Fibroblast of skin of left quadriceps (primary cell): Measurements from ENCODE around the gene LHPP.

Experiments used
- DNase-seq, 2 experiments: peaks; one replicate each; pipeline ENCODE4 v3.0.0-alpha.2; 2013; ENCODE audit warnings: low read depth in 2 of 2

LHPP gene

DNA sequence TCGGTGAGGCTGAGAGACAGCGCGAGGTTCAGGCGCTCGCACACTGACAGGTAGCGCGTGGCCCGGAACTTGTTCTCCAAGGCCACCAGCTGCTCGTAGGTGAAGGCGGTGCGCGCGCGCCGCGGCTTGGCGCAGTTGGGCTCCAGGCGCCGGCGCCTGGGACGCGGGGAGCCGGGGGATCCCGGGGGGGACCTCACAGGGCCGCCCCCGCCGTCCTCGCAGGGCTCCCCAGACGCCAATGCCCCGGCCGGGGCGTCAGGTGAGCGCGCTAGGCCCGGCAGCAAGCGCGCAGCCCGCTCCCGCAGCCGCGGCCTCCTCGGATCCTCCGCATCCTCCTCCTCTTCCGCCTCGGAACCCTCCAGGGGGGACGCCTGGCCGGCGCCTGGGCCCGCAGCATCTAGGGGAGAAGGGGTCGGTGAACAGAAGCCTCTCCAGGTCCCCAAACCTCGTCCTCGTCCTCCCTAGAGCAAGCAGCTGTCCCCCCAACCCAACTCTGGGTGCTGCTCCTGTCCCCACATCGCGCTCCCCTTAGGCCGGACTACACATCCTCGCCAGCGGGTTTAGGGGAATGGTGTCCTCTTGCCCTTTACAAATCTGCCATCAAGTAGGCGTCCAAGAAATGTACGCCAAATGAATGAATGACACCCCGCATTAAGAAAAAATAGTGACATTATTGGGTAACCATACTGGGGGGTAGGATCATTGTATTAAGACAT, 13.7 kb upstream of the LHPP start:
- DNase-seq = no peak

DNA sequence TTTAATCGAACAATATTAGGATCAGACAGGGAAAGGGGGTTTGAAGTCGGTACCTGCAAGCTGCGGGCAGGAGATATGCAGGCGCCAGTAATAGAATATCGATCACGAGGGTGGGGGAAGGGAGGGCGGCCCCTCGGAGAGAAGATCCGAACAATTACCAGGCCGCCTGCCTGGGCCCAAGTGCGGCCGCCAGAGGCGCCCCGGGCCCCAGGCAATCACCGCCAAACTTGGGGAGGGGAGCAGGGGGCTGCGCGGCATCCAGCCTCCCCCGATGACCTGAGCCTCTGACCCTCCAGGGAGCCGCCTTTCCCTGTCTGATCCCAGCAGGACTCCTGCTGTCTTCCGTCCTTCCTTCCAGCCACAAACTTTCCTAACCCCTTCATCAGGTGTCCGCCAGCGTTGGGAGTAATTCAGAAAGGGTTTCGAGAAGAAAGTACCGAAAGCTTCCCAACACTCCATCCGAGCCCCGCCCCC, 12.9 kb upstream of the LHPP start:
- no peak for DNase-seq

DNA sequence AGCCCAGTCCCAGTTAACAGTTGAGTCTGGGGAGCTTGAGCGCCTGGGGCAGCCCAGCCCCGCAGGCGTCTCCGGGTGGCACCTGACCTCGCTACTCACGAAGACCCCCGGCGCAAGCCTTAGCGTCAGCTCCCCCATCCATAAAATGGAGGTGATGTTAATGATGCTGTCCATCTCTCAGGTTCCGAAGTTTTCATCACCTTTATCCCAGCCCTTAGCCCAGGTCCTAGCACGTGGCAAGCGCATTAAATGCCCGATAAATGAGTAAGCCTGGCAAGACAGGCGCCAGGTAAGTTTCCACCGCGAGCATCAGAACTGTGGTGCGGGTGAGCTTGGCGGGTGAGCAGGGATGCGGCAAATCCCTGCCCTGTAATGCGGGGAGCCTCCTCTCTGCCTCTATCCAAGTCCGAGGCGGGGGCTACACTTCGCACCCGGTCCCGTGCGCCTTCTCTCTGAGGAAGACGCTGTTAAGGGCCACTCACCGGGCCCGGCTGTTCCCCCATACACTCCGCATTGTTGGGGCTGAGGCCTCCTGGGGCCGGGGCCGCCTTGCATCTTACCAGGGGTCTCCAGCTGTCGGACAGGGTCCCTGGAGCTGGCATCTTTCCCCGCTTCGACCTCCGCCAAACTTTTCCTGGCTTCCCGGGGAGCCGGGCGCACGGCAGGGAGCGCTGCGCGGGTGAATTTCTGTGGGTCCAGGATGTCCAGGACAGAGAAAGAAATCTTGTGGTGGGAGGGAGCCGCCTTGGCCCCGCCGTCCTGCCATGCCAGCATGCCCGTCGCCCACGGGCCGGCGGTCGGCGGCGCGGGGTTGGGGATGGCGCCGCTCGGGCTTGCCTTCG, 12.2 kb upstream of the LHPP start:
- no peak for DNase-seq

DNA sequence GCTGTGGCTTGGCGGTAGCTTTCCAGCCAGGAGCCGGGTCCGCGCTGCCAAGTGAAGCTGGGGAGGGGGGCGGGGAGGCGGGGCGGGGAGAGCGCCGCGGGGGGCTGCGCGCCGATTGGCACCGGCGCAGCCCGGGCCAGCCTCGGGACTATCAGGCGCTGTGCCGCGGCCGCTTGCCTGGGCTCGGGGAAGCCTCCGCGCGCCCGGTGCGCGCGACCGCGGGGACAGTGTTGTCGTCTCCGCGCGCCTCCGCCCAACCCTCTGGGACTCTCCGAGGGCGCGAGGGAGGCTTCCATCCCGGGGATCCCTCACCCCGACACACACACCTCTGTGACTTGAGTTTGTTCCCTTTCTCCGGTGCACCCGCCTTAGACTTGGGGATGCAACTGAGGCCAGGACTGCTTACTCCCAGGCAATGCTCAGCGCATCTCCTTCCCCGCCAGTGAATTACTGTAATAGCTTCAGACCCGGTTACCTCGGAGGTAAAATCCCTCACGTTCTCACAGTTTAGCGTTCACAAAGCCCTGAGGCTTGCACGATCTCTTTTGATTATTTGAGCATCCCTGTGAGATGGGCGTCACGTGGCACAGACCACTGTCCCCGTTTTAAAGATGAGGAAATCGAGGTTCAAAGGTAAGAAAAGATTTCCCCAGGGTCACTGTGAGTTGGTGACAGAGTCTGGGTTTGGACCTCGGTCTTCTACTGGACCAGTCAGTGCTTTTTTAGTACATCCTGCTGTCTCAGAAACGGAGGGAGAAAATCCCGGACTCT, 11.4 kb upstream of the LHPP start, which contains the start of gene NKX1-2:
TSS of gene NKX1-2 (minus strand) at position 24 of the 771 bp plus-strand sequence. CDS start 92 bp downstream, outside the sequence.
- DNase-seq = no peak

DNA sequence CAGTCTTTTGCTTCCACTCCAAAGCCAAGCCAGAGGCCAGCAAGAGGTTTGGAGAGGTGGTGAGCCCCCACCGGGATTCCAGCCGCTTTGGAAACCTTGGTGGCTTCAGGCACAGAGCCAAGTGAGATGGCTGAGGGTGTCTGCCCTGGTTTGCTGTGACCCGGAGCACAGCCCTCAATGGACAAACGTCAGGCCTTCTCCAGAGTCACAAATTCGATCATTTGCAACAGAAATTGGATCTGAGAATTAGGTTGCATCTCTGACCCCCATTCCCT, 10.9 kb upstream of the LHPP start:
- DNase-seq = no peak

DNA sequence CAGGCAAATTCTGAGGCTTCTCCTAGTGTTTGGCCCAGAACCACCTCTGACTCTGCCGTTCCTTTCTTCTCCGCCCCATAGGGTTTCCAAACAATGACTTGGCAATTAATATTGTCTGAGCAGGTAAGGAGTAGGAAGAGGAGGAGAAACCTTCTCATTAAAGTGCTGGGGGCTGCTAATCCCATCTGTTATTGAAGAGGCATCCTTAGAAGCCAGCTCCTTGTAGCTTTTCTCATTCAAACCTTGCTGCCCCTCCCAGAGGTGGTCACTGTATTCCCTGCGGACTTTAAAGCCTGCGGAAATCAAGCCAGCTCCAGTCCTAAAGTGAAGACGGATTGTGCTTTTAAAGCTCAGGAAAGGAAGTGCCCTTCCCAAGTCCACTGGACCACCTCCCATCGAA, 10.3 kb upstream of the LHPP start:
- DNase-seq = no peak

DNA sequence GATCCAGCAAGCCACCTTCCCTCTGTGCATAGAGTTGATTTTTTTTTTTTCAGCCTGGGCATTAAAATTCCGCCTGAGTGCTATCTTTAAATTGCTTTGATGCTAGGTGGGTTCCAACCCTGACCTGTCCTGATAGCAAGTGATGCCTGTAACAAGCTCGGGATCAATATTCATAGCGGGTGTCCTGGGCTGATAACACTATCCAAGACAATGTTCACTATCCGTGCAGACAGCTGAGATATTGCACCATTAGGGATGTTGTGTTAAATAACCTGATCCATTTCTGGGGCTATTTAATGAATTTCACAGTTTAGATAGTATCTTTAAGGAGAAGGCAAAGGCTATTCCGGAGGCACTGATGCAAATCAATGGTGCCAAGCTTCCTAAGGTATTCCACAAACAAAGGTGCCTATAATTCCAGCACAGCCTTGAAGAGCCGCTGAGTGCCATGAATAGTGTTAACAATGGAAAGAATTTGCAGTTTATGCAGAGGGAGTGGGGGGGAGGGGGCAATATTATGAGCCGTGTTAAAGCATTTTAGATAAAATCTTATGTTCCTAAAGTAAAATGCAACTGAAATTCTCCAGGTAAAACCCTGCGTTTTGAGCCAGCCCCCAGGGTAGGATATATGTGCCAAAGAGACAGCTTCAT, 7.5 kb upstream of the LHPP start:
- no peak for DNase-seq

DNA sequence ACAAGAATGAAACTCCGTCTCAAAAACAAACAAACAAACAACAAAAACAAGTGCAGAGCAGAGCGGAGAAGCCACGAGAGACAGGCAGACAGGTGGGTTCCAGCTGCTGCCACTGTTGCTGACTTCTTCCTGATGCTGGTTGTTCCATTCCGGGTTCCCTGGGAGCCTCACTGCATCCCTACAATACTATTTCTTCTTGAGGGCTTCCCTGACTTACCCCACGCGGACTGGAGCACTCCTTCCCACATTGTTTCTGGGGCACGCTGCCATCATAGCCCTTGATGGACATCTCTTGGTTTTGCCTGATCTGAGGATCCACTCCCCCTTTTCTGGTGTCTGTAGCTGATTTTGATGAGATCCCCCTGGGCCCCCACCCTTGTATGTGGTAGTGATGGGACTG, 6.2 kb upstream of the LHPP start:
- DNase-seq = no peak

DNA sequence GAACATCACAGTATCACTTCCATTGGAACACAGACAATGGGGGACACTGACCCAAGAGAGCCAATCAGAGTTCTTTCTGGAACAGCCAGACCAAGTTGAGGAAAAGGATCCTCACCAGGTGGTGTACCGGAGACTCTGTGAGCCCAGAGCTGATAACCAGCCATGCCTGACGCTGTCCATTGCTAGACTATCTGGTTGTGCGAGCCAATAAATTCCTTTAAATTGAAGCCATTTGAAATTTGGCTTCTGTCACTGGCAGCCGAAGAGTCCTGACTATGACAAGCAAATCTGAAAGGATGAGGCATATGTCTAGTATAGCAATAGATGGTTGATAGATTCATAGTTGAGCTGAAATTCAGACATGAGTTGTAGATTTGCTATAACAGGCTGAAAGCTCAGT, 3.1 kb upstream of the LHPP start:
- DNase-seq = no peak

DNA sequence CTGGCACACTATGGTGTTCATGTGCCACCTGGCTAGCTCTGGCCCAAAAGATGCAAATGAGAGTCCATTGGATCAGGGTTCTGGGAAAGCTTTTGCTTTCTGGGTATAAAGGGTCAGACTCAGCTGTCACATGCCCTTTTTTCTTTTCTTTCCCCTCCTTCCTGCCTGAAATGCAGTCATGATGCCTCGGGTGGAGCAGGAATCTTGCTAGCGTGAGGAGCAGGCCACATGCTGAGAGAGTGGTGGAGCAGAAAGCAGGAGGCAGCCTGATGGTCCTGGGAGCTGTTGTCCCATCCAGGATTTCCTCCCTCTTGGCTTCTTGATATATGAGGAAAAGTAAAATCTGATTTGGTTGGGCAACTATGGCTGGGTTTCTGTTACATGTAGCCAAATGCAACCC, 2.7 kb upstream of the LHPP start:
- DNase-seq = no peak

DNA sequence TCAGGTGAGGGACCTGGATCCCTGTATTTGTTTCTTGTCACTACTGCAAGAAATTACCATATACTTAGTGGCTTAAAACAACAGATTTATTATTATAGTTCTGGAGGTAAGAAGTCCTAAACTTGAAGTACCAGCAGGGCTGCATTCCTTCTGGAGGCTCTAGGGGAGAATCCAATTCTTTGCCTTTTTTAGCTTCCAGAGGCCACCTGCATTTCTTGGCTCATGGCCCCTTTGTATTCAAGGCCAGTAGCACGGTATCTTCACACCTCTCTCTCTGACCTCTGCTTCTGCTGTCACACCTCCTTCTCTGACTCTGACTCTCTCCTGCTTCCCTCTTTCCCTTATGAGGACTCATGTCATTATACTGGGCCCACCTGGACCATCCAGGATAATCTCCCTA, 2.2 kb upstream of the LHPP start:
- DNase-seq = no peak

DNA sequence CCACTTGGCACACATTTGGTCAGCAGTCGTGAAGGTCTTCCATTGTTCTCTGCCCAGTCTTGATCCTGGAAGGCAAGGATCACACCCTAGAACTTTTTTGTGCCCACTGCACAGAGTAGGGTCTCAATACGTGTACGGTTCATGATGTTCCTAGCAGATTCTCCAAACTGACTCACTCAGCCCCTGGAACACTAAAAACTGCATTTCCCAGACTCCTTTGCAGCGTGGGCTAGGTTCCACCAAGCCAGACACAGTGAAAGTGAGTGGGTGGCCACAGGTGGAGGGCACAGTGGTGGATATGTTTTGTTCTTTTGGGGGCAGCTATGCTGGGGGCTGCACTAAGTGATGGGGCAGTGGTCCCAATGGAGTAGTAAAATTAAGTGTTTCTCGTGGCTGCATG, 1.5 kb upstream of the LHPP start:
- no peak for DNase-seq

DNA sequence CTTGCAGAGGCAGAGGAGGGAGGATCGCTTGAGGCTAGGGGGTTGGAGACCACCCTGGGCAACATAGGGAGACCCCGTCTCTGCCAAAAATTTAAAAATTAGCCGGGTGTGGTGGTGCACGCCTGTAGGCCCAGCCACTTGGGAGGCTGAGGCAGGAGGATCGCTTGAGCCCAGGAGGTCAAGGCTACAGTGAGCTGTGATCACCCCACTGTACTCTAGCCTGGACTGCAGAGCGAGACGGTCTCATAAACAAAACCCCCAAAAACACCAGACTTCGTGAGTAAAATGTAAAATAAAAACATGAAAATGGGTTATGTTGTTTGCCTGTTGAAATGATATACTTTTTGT, 699 bp downstream of the LHPP start:
- no peak for DNase-seq

DNA sequence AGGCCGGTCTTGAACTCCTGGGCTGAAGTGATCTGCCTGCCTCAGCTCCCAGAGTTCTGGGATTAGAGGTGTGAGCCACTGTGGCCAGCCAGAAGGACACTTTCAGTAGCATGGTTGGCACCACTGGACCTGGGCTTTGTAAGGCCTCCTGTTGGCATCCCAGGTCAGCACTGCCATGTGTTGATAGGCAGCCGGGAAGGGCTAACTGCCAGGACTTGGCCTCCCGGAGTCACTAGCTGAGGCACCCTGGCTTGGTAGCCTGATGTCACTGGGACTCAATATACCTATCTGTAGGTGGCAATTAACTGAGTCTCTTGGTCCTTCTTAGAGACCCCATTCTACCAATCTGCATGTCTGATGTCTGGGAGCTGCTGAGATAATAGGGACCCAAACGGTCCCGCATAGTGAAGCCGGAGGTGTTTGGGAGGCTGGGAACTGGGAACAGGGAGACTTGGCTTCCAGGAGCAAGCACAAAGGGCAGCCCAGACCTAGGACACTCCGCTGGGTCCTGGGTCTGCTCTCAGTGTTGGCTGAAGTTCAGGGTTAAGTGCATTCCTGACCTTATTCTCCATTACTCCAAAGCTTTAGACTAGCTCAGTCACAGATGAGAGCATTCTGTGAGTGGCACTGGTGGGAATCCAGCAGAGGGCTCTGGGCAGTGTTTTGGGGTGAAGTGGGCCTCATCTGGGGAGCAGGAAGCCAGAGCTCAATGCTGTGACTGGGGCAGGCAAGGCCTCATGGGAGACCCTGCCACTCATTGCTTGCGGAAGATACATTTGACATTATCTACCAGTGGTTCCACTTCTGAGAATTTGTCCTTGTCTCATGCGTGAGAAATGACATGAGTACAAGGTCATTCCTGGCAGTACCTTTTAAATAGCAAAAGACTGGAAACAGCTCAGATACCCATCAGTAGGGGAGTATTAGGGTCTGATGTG, 2.7 kb downstream of the LHPP start:
- no peak for DNase-seq

DNA sequence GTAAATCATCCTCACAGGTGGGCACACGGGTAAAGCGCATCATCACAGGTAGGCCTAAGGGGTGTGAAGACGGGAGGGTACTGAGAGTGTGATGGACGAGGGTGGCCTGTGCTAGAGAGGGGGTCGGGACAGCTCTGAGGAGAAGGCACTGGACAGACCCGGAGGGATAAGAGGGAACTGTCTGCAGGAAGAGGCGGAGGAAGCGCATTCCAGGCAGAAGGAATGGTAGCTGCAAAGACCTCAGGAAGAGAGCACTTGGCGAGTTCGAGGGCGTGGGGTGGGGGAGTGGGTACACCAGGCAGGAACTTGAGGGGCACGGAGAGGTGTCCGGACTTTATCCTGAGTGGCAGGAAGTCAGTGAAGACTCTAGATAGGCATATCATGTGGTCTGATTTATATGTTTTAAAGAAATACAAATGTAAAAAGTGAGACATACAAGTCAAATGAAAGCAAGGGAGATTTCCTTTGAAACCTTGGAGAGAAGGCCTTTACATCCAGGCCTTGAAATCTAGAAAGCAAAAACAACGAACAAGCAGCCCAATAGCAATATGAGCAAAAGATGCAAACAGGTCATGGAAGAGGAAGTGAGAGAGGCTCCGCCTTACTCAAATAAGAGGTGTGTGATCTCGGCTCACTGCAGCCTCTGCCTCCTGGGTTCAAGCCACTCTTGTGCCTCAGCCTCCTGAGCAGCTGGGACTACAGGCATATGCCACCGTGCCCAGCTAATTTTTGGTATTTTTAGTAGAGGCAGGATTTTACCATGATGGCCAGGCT, 3.6 kb downstream of the LHPP start:
- no peak for DNase-seq

DNA sequence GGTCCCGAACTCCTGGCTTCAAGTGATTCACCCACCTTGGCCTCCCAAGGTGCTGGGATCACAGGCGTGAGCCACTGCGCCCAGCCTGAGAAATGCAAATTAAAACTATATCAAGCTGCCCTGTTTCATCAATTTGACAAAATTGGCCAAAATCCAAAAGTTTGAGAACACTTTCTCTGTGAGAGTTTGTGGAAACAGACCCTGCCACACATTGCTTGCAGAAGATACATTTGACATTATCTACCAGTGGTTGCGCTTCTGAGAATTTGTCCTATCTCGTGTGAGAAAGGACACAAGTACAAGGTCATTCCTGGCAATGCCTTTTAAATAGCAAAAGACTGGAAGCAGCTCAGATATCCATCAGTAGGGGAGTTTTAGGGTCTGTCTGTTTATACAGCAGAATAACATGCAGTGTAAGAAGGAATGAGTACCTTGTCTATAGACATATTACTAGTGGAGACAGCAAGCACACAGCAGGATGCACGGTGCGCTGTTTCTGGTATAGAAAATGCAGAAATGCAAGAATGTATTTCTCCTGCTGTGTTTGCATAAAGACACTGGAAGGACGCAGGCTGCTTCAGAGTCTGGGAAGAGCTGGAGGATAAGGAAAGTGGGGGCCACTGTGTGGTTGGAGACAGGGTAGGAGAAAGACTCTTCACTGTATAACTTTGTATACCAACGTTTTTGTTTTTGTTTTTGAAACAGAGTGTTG, 4.3 kb downstream of the LHPP start:
- DNase-seq = no peak

DNA sequence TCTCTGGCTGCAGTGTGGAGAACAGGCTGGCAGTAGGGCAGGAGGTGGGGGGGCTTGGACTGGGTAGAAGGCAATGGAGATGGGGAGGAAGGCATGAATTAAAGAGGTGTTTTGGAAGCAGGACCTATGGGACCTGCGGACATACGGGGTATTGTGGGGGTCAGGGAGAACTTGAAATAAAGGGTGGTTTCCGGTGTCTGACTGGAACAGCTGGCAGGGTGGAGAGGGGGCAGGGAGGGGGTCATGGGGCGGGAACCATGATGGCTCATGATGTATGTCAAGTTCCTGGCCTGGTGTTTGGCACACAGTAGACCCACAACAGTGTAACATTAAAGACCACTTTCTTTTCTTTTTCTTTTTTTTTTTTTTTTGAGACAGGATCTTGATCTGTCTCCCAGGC, 5.5 kb downstream of the LHPP start:
- no peak for DNase-seq

DNA sequence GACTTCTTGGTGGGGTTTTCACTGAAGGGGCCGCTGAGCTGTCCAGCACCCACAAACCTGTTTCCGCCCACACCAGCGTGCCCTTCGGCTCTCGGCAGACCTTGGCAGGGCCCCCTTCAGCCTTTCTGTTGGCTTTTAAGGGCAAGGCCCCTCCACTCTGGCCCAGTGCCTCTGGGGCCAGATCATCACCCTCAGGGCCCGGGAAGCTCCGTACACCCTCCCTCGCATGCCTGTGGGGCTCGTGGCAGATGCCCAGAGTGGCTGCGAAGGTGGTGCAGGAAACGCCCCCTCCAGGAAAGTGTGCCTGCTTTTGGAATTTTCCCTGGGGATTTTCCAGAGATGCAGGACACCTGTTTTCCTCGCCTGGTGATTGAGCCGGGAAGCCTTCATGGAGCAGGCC, 7.0 kb downstream of the LHPP start:
- no peak for DNase-seq

DNA sequence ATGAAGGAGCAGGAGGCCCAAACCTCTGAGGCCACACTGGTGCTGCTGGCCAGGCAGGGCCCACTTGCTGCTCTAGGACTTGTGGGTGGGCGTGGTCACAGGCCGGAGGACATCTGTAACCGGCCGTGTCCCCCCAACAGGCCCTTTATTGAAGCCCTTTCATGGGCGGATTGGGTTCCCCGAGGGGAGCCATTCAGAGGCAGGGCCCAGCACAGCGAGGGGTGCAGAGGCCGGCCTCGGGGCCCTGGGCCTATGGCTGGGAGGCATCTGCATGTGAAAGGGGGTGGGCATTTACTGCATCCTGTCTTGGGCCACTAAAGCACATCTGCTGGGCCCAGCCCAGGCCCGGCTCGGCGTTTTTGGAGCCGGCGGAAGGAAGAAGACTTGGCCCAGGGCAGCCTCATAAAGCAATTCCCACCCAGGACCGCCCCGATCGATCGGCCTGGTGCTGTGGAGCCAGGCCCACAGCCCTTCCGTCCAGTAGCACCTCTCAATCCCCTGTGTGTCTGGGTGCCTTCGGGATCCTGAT, 8.4 kb downstream of the LHPP start:
- no peak for DNase-seq
